Skeletal muscle cell (primary cell): ENCODE results near the gene PATJ.
"Not testable (repeated sequence)": the region's sequence is repeated elsewhere in the genome, so short reads cannot be mapped to it uniquely, and the experiment has no call there.

Experiments
- DNase-seq: peaks from one replicate; pipeline ENCODE4 v3.0.0-alpha.2; 2010; ENCODE audit warnings: low read depth
- H3K4me3 ChIP-seq: 2 replicates; pipeline ENCODE4 v1.5.1; 2011; ENCODE audit warnings: low read depth, mild to moderate bottlenecking, control low read depth, low read length, moderate library complexity

Gene PATJ

DNA sequence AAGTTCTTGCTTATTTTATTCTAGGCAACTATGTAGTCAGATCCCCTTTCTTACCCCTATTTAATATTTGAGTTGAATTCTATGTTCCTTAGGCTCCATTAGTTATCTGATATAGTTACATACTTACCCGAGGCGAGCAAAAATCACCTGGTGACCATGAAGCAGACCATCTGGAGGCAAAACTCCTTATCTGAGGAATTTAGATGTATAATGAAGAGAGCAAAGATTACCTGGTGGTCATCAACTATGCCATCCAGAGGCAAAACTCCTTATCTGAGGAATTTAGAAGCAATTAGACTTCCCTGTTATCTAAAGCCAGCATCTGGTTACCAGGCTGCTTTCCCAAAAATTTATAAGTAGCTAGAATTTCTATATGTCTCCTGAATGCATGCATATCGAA is 129.9 kb downstream of the PATJ start:
- no peak overlapping the region for H3K4me3 ChIP-seq
- no peak for DNase-seq

DNA sequence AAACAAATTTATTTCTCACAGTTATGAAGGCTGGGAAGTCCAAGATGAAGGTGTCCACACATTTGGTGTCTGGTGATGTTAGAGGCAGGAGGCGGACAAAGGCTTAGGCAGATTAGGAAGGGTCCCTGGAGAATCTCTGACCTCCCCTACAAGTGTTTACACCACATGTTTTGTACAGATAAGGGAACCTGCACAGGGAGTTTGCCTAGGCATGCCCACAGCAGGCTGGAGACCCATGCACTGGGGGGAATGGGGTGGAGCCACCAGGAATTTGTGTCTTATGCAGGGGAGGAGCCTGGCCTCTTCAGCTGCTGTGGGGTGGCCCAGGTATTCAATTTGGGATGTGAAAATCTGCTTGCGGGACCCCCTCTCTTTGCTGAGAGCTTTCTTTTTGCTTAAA is 131.3 kb downstream of the PATJ start:
- DNase-seq, result no peak
- H3K4me3 ChIP-seq, result no peak overlapping the region

DNA sequence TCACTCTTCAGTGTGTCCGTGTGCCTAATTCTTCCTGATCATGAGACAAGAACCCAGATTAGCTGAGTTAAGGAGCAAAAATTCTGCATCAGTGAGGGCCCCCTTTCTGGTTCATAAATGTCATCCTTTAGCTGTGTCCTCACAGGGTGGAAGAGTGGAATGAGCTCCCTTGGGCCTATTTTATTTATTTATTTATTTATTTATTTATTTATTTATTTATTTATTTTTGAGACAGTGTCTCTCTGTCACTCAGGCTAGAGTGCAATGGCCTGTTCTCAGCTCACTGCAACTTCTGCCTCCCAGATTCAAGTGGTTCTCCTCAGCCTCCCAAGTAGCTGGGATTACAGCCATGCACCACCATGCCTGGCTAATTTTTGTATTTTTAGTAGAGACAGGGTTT is 131.7 kb downstream of the PATJ start:
- DNase-seq, result no peak
- H3K4me3 ChIP-seq, result no peak overlapping the region

DNA sequence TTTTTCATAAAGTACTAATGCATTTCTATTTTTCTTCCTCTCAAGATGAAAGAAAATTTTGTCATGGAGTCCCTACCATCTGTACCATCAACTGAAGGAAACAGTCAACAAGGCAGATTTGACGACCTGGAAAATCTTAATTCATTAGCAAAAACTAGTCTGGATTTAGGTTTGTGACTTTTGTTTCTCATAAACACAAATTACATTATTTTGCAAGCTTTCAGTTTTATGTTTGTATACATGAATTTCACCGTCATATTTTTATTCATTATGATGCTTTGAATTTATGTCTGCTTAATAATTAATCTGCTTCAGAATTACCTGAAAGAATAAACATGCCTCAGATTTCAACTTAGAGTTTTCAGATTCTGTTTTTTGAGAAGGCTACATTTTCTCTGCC is 132.9 kb downstream of the PATJ start:
- H3K4me3 ChIP-seq, result no peak overlapping the region
- no peak for DNase-seq

DNA sequence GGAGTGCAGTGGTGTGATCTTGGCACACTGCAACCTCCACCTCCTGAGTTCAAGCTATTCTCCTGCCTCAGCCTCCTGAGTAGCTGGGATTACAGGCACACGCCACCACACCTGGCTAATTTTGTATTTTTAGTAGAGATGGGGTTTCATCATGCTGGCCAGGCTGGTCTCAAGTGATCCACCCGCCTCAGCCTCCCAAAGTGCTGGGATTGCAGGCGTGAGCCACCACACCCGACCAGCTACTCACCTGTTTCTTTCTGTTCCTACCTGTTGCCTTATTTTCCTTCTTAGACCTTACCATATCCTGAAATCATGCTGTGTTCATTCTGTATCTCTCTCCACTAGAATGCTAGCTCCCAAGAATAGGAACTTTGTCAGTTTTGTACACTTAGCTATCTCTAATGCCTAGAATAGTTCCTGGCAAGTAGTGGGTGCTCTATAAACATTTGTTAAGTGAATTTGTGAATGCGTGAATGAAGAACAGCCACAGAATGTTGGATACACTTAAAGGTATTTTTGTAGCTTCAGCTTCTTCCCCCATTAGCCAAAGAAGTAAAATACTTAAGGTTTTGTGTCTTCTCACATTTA is 137.7 kb downstream of the PATJ start:
- DNase-seq, H3K4me3 ChIP-seq: not testable (repeated sequence)

DNA sequence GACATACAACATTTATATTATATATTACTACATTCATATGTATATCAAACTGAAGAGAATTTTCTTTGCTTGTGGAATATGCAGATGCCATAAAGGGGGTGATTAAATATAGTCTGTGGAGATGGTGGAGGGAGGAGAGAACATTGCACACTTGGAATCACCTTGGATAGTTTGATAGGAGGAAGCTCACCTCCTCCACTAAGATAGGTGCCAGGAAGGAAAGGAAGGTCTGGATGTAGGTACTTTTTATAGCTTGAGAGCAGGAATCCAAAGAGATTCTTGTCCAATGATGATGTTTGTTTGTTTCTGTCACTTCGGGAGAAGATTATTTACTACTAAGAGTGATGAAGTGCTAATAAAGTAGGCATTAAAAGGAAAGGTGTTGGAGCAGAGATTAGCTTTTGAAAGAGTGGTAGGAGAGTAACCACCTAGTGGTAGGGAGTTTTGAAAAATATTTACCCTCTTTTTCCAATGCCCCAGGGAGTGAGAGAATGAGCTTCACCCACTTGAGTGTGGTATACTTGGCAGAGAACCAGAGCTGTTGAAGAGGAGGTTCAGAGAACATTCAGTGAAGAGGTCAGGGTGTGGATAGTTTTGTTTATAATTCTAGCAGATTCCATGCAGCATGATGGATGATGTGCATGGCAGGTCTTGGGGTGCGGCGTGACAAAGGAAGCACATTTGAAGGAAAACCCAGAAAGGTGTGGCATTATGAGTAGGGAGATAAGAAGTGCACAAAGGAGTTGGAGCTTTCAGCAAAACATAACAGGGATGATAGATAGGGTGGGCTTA is 145.0 kb downstream of the PATJ start:
- DNase-seq, result no peak
- no peak overlapping the region for H3K4me3 ChIP-seq

DNA sequence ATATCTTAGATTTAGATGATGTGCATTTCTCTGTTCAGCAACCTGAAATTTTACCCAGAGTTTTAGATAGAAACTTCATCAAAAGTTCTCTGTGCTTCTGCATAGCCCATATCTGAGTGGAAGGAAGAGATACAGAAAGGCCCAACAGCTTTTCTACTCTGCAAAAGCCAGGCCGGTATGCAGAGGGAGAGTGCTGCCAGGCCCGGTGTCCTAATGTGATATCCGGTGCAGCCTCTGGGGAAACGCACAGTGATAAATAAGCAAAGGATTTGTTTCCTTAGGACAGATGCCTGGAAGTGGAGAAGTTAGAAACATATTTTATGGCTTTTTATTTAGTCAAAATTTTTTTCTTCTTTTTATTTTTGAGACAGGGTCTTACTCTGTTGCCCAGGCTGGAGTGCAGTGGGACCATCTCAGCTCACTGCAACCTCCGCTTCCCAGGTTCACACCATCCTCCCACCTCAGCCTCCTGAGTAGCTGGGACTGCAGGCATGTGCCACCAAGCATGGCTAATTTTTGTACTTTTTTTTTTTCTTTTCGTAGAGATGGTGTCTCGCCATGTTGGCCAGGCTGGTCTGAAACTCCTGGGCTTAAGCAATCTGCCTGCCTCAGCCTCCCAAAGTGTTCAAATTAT is 145.8 kb downstream of the PATJ start:
- H3K4me3 ChIP-seq, result no peak overlapping the region
- DNase-seq, result no peak

DNA sequence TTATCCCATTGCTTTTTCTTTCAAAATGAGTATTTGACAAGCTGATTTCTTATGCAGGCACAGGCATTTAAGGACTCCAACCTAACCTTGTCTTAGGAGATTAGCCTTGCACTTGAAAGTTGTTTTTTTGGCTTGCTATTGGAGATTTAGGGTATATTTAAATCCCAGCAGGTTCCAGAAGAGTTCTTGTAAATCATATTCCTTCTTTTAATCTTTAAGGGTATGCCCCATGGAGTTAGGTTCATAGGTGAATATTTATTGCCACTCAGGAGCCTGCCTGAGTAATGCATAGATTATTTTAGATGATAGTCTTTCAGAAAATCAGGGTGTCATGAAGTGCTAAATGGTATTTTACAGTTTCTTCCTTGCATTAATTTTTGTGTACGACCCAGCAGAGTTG is 146.5 kb downstream of the PATJ start:
- no peak overlapping the region for H3K4me3 ChIP-seq
- DNase-seq, result no peak

DNA sequence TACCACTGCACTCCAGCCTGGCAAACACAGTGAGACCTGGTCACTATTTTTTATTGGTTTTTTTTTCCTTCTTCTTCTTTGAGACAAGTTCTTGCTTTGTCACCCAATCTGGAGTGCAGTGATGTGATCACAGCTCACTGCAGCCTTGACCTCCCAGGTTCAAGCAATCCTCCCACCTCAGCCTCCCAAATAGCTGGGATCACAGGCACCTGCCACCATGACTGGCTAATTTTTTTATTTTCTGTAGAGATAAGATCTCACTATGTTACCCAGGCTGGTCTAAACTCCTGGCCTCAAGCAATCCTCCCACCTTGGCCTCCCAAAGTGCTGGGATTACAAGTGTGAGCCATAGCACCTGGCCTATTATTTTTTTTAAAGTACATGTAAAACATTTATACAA is 148.2 kb downstream of the PATJ start:
- DNase-seq, H3K4me3 ChIP-seq: not testable (repeated sequence)

DNA sequence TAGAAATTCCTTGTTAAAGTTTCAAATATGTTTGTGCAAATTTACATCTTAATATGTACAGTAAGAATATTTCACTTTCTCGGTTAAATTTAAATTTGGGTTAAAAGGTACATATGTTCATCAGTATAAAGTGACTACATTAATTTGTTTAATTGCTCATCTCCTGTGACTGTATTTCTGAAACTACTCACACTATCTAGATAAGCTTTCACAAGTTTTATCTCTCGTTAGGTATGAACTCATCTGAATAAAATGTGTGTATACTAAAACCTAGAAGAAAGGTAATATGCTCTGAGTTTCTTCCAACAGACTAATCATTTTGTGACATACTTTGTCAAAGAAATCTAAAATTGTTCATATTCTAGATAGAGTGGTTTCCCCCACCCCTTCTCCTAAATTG is 150.7 kb downstream of the PATJ start:
- H3K4me3 ChIP-seq, result no peak overlapping the region
- no peak for DNase-seq

DNA sequence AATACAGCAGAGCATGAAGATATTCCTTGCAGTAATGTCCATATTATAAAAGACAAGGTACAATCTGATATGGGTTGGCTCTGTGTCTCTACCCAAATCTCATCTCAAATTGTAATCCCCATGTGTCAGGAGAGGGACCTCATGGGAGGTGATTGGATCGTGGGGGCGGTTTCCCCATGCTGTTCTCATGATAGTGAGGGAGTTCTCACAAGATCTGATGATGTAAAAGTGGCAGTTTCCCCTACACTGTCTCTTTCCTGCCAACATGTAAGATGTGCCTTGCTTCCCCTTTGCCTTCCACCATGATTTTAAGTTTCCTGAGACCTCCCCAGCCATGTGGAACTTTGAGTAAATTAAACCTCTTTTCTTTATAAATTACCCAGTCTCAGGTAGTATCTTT is 152.0 kb downstream of the PATJ start:
- not testable (repeated sequence) for H3K4me3 ChIP-seq, DNase-seq

DNA sequence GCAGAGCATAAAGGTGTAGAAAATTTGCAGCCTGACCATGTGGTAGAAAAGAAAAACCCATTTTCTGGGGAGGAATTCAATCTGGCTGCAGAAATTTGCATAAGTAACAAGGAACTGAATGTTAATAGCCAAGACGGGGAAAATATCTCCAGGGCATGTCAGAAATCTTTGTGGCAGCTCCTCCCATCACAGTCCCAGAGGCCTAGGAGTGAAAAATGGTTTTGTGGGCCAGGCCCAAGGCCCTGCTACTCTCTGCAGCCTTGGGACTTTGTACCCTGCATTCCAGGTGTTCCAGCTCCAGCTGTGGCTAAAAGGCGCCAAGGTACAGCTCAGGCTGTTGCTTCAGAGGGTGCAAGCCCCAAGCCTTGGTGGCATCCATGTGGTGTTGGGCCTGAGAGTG is 152.9 kb downstream of the PATJ start:
- no peak overlapping the region for H3K4me3 ChIP-seq
- DNase-seq, result no peak

DNA sequence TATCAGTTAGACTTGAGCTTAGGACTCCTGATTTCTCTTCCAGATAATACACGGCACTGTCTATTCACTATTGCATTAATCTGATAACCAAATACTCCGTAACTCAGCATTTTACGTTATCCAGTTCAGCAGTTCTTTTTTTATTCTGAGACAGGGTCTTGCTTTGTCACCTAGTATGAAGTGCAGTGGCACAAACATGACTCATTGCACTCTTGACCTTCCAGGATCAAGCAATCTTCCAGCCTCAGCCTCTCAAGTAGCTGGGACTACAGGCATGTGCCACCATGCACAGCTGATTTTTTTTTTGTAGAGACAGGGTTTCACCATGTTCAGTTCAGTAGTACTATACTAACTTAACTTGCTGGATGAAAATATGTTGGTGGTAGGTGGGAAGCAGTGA is 156.4 kb downstream of the PATJ start:
- DNase-seq, result no peak
- H3K4me3 ChIP-seq, result no peak overlapping the region

DNA sequence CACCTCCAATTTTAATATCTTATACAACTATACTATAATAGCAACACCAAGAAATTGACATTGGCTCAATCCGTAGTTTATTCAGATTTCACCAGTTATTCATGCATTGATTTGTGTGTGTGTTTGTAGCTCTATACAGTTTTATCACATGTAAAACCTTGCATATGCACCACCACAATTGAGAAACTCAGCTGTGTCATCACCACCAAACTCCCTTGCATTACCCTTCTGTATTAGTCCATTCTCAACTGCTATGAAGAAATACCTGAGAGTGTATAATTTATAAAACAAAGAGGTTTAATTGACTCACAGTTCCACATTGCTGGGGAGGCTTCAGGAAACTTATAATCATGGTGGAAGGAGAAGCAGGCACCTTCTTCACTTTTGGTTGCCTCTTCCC is 162.1 kb downstream of the PATJ start:
- no peak overlapping the region for H3K4me3 ChIP-seq
- DNase-seq, result no peak

DNA sequence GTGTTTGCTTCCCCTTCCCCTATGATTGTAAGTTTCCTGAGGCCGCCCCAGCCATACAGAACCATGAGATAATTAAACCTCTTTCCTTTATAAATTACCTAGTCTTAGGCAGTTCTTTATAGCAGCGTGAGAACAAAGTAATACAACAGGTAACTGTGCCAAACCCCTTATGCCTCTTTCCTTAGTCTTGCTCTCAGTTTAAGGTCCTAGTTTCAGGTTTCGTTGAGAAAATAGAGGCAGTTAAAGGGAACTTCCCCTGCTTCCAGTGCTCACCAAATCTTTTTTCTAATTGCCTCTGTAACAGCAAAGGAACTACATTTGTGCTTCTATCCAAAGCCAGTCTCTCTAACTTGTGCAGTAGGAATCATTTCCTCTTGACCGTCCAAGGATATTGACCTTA is 164.8 kb downstream of the PATJ start:
- H3K4me3 ChIP-seq, result no peak overlapping the region
- no peak for DNase-seq

DNA sequence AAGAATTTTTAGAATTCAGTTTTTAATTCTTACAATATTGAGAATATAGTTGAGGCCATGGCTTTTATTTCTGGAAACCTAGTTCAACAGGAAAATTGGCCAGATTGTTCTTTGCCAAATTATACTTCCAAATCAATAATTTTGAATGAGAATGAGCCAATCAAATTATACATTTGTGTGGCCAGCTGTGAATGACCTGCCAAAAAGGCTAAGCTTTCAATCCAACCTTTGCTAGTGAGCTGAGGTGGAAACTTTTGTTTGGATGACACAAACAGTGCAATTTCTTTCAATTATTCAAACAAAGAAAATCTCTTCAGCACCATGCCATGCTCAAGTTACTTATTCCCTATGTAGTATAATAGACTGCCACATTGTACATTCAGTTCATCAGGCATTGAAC is 167.8 kb downstream of the PATJ start:
- DNase-seq, result no peak
- H3K4me3 ChIP-seq, result no peak overlapping the region

DNA sequence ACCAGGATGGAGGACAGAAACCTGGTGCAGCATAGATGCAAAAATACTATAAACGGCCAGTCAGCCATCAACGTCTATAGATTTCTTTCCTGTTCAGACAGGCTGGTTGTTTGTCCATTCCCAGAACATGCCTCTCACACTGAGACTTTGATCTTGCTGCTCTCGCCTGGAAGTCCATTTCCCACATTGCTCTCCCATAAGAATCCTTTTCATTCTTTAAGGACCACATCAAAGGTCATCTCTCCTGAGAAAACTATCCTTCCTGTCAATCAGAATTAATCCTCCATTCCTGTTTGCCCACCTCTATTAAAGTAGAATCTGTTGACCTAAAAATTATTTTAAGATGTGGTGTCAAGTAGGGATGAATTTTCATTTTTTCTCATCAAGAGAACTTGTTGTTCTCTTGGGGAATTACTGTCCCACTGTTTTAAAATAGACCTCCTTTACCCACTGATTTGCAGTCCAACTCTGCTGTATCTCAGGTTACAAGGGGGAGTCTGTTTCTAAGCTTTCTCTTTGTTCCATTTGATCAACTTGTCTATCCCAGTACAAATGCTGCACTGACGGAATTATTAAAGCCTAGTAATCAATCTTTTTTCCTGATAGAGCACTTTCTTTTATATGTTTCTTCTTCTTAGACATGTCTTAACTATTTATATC is 172.7 kb downstream of the PATJ start:
- H3K4me3 ChIP-seq, result no peak overlapping the region
- no peak for DNase-seq

DNA sequence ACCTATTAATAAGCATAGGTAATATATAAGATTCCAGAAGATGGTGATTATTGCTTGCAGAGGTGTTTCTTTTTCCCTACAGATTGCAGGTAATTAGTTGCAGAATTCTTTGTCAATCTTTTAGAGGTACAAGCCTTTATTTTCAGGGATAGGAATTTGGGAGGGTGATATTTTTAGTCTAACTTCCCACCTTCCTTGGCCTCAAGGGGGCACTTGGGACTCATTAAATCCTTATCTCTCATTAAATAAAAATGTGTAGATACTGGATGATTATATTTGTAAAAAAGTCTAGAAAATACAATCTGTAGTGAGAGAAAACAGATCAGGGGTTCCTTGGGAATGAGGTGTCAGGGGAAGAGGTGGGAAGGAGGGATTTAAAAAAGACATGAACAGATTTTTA is 179.2 kb downstream of the PATJ start:
- H3K4me3 ChIP-seq, result no peak overlapping the region
- DNase-seq, result no peak

DNA sequence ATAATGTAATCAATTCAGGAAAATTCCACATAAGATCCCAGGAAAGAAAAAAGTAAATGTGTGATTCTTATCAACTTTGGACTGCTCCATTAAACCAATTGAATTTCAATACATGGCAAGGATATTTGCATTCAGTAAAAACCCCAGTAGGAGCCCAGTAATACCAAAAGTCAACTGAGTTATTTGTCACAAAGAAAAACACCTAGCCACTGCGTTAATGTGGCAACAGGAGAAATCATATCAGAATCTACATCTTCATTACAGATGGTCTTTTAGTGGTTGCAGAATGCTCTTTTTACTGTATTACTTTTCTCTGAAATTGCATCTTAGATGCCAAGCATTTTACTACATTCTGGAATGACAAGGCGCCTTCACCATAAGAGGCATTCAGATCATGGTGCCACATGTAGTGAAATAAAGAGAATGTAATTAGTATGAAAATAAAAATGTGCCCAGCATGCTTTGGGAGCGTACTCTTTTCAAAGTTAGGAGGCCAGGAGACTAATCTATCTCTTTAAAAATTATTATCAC is 180.7 kb downstream of the PATJ start:
- no peak for DNase-seq
- no peak overlapping the region for H3K4me3 ChIP-seq

DNA sequence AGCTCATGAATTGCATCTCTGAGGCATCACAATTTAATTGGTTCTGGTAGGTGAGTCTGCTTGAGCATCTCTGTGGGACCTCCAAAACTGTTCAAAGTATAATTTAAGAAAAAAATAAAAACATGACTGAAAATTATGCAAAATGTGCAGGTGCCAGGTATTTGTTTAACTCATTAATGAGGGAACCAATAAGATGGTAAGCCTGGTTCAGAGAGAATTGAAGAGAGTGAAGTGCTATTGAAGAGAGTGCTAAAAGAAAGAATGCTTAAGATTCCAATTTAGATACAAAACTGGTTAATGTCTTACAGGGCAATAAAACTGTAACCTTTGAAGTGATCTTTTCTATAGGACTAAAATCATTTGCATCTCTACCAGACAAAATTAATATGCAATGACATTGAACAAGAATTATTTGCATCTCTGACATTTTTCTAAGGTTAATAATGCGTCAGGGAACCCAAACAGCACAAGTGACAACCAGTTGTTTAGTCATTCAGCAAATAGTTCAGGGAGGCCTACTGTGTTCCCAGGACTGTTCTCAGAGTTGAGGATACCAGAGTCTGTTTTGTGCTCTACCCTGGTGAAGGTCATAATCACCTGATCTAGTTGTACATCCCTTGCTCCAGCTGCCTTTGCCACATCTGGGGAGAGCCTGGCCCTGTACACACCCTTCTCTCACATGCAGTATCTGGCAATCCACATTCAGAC is 183.5 kb downstream of the PATJ start:
- no peak for DNase-seq

More for the DNA sequence above, 183.5 kb downstream of the PATJ start:
- H3K4me3 ChIP-seq, result no peak overlapping the region
